ENCODE data around the gene RPUSD1. TPM values are rescaled to one million over a fixed set of nuclear protein-coding genes. Genes with fewer than 3 reads are reported as not detected.
A peak's percentile ranks its signal among the peaks of the same experiment; 100 is the strongest.

RPUSD1 gene
- total RNA-seq, 1 donor = 42.5 TPM

DNA sequence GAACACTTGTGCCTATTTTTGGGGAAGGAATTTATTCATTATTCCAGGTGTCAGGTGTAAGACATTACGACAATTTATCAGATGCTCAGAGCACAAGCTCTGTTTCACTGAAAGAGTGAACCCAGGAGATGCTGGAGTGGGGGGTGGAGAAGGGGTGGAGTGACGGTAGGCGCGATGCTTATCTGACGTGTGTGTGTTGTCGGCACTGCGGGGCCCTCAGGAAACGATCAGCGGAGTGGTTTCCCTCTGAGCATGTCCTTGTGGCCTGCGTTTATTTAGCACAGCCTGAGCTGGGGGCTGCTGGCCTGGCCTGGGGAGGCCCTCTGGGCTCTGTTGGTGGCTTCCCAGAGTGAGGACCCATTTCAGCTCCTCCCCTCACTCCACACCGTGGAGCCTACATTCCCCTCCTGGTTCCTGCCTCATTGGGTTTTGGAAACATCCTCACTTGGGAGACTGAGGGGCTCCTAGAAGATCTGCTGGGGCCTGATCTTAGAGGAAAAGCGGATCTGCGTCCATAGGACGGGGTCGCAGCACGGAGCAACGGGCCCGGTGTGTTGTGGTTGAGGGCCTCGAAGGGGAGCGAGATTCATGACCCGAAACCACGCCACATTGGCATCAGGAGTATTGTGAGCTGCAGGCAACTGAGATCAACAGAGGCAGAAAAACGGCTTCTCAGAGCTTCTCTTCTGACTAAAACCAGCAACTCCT lies 31.3 kb upstream of the RPUSD1 start:
- DNase-seq (ENCODE audit: low read depth in 2 of 3, low spot score in 2 of 3) = peak in 2 of 3 donors; percentile 61 to 82

DNA sequence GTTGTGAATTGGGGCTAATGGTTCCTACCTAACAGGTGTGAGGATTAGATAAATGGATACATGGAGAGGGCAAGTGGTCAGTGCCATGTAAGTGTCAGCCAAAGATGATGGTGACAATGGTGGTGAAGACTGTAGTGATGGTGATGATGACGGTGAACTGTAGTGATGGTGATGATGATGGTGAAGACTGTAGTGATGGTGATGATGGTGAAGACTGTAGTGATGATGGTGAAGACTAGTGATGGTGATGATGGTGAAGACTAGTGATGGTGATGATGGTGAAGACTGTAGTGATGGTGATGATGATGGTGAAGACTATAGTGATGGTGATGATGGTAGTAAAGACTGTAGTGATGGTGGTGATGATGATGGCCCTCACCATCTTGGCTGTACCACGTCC lies 30.4 kb upstream of the RPUSD1 start:
- no peak for DNase-seq (ENCODE audit: low read depth in 2 of 3, low spot score in 2 of 3)

DNA sequence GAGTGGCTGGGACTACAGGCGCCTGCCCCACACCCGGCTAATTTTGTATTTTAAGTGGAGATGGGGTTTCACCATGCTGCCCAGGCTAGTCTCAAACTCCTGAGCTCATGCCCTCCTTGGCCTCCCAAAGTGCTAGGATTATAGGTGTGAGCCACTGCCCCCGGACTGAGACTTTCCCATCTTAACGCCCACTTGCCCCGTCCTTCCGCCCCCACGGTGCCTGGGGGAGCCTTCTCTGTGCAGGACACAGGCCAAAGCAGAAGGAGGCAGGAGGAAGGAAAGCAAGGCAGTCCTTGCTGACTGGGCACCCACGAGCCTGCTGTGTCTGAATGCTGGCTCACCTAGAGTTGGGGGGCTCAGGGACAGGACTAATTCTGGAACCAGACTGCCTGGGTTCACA lies 30.0 kb upstream of the RPUSD1 start:
- DNase-seq (ENCODE audit: low read depth in 2 of 3, low spot score in 2 of 3) = no peak

DNA sequence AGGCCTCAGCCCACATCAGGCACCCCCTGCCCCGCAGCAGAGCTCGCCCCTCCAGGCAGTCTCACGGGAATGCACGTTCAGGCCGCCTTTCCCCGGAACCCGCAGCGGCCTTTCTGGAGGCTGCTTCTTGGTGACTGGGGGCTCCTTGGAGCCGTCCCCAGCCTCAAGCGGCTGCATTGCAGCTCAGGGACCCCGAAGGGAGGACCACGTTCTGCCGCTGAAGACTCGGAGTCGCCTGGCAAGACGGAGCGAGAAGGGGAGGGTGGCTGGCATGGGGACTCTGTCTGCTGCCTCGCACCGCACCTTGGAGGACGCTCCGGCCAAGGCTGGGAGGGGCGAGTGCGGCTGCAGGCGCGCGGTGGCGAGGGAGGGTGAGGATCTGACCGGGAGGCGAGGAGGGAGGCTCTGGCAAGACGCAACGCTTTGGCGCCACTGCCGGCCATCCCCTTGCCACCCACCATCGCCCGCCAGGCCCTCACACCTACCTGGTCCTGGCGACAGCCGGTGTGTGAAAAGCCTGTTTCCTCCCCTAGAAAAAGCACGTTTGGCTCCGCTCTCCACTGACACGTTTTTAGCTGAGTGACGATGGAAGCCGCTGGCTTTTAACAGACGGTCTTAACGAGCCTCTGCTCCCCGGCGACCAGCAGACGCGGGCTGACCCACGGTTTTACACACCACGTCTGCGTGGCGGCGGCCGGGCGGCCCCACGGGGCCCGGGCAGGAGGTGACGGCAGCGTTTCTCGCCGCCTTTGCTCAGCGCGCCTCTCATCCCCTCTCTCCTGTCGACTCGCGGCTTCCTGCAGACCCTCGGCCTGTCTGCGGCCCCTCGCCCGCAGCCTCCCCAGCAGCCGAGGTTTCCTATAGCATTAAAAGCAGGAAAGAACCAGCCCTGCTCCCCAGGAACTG lies 29.1 kb upstream of the RPUSD1 start:
- no peak for DNase-seq (ENCODE audit: low read depth in 2 of 3, low spot score in 2 of 3)

DNA sequence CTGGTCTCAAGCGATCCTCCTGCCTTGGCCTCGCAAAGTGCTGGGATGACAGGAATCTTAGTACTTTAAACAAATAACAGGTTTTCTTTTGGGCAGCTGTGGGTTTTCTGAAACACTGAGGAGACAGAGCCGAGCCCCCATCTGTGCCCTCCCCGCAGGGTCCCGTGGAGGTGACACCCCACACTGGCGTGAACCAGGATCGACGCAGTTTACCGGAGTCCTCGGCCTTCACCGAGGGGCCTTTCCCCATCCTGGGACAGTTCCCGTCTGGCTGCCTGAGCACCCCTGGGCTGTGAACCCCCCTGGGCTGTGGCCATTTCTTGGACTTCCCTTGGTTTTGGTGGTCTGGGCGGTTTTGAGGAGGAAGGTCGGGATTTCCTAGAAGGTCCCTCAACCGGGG lies 27.7 kb upstream of the RPUSD1 start:
- DNase-seq (ENCODE audit: low read depth in 2 of 3, low spot score in 2 of 3) = no peak

DNA sequence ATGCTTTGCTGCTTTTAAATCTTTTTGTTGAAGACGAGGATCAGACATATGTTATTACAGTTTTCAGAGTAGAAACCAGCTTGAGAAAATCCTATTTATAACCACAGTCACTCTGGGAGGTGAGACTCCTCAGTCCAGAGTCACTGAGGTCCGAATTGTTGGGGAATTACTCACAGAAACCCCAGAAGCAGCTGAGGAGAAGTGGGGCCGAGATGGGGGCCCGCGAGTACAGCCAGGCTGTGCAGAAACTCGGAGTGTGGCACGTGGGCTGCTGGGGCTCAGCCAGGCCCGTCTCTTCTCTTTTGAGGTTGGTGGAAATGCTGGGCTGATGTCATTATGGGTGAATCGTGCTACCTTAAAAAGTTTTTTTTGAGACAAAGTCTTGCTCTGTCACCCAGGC lies 26.8 kb upstream of the RPUSD1 start:
- DNase-seq (ENCODE audit: low read depth in 2 of 3, low spot score in 2 of 3) = no peak

DNA sequence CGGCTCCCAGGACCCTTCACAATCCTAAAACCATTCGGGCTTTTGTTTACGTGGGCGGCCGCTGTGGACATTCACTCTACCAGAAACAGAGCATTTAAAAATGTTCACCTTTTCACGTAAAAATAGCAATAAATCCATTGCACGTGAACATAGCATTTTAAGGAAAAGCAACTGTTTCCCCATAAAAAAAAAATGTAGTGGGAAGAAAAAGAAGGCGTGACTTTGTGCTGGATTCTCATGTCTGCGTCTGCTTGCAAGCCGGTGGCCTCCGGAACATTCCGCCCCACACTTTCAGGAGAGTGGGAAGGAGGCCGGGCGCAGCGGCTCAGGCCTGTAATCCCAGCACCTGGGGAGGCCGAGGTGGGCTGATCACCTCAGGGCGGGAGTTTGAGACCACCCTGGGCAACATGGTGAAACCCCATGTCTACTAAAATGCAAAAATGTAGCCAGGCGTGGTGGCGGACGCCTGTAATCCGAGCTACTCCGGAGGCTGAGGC lies 25.8 kb upstream of the RPUSD1 start:
- DNase-seq (ENCODE audit: low read depth in 2 of 3, low spot score in 2 of 3) = no peak

DNA sequence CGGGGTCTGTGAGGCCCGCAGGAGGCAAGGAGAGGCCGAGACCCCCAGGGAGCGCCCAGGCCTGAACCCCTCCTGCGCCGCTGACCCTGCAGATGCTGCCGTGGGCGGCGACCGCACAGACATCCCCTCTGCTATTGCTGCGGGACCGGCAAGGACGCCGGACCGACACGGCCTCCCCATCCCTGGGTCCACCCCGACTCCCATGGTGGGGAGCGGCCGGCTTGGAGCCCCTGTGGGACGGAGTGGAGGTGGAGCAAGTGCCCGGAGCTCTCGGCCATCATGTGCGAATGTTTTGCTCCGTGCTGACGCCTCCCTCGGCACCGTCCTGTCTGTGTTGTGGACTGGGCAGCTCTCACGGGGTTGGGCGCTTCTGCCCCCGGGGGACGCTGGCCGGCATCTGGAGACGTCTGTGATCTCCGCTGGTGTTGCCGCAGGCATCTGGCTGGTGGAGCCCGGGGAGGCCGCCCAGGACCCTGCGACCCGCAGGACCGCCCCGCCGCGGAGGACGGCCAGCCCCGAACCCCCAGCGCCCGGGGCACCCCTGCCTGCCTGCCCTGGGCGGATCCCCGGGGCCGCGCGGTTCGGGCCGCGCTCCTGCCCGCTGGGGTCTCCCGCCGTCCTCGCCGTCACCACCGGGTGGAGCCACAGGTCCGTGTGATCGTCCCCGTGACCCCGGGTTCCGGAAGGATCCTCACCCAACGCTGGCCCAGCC lies 25.2 kb upstream of the RPUSD1 start:
- peak in 2 of 3 donors; percentile 50 to 54 for DNase-seq (ENCODE audit: low read depth in 2 of 3, low spot score in 2 of 3)

DNA sequence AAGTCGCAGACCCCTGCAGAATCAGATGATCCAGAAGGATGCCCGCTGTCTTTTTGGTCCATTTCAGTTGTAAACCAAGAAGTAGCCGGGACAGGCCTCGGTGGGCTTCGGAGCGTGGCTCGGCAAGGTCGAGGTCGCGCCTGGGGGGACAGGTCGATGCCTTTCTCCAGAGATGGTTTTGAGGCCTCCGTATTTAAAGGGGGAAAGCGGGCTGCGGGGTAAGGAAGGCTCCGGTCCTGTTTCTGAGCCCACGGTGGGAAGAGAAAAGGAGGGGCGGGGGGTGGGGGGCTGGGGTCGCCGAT lies 19.9 kb upstream of the RPUSD1 start:
- DNase-seq (ENCODE audit: low read depth in 2 of 3, low spot score in 2 of 3) = no peak

DNA sequence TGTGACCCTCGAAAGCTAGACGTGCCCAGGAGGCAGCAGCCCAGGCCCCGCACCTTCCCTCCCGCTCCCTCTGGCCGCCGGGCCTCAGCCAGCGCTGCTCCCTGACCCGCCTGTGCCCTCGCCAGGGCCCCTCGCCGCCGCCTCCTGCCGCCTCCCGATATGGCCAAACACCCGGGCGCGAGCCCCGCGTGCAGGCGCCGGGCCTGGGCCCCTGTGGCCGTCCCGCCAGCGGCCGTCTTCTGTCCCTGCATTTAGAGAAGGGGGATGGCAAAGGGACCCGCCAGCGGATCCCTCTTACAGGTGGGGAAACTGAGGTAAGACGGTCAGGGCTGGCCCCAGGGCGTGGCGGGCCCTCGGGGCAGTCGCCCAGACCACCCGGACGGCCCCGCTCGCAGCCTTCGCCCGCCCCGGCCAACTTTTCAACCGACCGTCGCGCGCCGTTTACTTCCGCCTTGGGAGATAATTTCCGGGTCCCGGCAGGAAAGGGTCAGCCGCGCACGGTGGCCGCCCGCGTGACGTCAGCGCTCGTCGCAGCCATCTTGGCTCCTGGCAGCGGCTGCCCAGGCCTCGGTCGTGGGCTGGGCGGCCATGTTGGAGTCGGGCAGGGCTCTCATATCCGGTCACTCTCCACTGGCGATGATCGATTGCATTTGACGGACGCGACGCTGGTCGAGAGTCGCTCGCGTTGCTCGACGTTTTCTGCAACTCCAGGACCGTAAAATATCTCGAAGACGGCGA lies 19.3 kb upstream of the RPUSD1 start:
- peak; percentile 63 to 83 (median 79) for DNase-seq (ENCODE audit: low read depth in 2 of 3, low spot score in 2 of 3)

DNA sequence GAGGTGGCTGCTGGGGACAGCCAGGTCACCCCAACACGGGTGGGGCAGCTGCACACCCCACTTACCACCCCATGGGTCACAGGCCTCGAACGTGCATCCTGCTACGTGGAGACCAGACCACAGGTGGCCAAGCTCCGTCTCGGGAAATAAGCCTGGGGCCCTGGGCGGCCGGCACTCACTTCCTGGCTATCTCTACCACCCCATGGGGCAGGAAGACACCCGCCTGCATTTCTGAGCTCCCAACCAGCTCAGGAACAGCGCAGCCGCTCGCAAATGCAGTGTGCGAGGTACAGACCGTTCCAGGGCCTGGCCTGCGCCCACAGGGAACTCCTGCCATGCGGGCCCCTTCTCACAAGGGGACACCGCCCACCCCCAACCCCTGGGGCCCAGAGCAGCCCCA lies 17.3 kb upstream of the RPUSD1 start:
- no peak for DNase-seq (ENCODE audit: low read depth in 2 of 3, low spot score in 2 of 3)

DNA sequence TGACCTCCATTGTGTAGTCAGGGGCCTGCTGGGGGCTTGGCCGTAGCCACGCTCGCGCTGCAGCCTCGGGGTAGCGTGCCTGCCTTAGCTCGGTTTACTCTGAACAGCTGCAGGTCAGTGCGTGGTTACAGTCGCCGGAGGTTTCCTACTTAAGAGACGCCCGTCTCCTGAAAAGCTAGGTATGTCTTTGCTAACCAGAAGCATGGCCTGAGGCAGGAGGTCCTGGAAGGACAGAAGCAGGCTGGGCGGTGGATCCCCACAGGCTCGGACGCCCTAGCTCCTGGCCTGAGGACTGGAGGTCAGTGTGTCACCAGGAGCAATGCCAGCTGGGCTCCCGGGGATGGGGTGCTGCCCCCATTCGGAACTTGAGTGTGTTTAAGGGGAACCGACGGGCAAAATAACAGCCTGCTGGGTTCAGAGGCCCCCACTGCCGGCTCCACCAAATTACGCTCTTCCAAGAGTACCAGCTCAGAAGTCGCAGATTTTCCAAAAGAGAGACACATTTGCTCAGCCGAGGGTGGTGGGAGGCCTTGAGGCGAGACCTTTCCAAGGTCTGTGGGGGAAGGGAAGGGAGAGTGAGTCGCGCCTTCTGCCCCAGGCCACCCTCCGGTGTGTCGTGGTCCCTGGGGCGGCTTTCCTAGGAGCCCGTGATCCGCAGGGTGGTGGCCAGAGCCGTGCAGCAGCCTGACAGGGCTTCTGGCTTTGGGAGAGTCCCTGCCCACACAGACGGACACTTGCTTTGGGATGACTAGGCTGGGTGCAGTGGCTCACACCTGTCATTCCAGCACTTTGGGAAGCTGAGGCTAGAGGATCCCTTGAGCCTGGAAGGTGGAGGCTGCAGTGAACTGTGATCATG lies 16.2 kb upstream of the RPUSD1 start:
- DNase-seq (ENCODE audit: low read depth in 2 of 3, low spot score in 2 of 3) = no peak

DNA sequence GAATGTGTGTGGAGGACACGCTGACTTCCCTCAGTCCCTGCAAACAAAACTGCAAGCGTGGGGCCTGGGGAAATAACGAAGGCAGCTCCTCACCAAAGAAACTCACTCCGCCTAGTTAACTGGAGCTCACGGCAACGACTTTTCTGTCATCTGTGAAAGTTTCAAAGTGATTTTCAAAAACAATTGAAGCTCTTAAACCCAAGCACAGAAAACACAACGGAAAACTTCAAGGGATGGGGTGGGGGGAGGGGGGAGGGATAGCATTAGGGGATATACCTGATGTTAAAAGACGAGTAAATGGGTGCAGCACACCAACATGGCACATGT lies 15.5 kb upstream of the RPUSD1 start:
- no peak for DNase-seq (ENCODE audit: low read depth in 2 of 3, low spot score in 2 of 3)

DNA sequence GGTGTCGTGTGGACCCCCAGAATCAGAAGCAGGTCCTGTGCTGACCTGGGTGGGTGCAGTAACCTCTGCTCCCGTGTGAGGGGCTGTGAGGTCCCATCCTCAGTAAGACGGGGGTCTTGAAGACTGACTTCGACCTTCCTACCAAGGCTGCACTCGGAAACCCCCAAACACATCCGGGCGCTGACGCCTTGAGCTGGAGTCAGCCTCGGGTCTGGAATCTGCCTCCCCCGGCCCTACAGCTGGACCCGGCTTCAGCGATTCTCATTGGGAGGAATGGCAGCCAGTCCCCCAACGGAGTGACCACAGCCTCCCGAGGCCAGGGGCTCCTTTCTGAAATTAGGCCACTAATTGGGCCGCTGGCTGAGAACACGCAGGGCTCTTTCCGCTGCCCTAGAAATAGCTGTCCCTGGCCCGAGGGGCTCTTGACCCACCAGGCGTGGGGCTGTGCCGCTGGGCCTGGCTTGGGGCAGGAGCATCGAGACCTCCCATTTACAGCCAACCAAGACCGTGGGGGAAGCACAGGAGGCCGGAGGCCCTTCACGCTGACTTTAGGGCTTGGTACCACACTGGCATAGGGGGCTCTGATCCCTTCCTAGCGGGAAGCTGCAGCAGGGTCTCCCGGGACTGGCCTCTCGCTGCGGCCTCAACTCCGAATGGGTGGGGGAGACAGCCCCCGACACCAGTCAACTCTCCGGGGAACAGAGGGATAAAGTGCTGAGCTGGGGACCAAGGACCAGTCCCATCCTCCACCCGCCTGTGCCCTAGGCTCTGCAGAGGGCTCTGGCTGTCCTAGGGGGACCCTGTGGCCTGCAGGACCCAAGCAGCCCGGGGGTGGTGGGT lies 15.0 kb upstream of the RPUSD1 start:
- no peak for DNase-seq (ENCODE audit: low read depth in 2 of 3, low spot score in 2 of 3)

DNA sequence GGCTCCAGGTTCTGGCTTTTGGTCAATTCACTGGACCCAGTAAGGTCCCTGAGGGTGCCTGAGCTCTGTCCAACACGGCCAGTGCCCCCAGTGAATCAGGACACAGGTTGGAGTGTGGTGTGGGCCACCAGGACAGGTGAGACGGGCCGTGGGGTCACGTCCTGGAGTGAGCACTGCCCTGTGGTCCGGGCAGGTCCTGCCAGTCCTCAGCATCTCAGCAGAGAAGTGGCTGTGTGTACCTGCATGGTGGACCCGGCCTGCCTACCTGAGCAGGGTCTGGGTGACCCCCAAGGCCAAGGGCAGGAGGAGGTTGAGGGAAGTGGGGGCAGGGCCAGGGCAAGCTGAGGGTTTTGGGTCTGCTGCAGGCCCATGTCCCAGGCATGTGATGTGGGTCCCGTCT lies 14.3 kb upstream of the RPUSD1 start:
- DNase-seq (ENCODE audit: low read depth in 2 of 3, low spot score in 2 of 3) = no peak

DNA sequence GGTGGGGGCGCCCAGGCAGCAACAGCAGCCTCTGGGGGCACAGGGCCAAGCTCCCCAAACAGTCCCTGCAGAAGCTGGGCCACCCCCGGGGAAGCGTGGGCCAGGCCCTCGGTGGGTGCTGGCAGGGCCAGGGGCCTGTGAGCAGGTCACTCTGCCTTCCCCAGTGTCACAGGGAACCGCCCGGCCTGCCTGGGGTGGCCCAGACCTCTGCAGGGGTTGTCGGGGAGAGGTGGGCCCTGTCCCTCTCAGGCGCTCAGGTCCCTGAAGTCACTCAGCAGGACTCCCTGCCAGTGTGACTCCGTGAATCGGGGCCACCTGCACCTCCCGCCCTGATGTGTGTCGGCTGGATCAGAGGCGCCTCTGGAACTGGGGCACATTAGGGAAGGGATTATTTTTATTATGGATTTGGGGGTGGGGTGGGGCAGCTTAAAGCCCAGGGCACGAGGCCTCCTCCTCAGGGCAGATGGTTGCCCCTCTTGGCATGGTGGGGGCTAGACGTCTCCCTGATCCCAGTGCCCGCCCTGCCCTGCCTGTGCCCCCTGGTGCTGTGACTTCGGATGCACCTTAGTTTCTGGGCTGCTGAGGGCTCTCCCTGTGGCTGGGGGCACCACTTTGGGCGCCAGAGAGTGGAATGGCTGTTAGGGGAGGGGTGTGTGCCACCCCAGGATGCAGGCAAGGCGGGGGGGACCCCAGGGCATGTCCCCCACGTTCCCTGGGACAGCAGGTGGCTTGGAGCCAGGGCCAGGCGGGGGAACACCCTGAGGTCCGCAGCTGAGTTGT lies 13.6 kb upstream of the RPUSD1 start:
- DNase-seq (ENCODE audit: low read depth in 2 of 3, low spot score in 2 of 3) = no peak

DNA sequence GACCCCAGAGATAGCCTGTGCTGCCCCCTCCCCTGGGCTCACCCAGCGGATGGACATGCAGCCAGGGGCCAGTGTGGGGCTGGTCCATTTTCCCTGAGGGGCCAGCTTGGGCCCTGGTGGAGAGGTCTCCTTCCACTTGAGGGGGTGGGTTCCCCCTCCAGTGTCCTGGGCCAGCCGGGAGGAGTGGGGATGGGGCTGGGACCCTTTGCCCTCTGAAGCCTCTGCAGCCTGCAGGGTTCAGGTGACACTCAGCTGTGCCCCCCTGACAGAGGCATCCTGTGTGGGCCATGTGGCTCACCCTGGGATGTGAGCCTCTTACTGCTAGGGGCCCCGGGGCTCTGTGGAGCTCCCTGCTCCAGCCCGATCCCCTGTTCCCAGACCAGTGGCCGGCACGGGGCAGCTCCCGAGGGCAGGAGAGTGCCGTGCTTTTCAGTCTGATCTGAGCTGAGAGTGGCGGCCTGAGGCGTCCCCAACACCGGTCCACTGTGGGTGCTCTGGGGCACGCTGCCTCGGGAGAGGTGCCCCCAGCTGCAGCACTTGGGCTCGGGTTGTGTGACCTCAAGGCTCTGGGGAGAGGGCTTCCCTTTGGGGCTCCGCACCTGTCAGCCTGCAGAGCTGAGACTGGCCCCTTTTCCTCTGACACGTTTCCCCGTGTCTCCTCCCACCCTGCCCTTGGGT lies 12.8 kb upstream of the RPUSD1 start:
- no peak for DNase-seq (ENCODE audit: low read depth in 2 of 3, low spot score in 2 of 3)

Data from hematopoietic multipotent progenitor cell (in vitro differentiated cells).